Measurements from ENCODE around the gene NCMAP. TPM values are rescaled to one million over a fixed set of nuclear protein-coding genes. Genes with fewer than 3 reads are reported as not detected.

NCMAP gene
- total RNA-seq, 1 experiment from 2014 or later = 0.33 TPM

DNA sequence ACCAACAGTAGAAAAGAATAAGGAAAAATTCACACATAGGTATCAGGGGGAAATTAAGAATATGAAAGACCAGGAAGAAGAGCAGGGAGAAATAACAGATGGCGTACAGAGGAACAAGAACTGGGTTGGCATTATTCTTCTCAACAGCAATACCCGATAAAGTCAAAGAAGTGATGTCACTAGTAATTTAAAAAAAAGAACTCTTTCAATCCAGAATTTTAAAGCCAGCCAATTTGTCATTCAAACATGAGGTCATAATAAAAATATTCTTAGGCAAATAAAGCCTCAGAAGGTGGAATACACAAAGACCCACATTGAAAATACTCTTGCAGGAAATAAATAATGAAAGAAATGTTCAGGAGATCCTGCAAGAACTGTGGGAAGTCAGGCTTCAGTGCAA is 8.8 kb downstream of the NCMAP start:
- no TSS peak for BruUV-seq (replicated peaks)
- POLR2A ChIA-PET = interaction anchor here (0.7 kb wide), 2 partner anchors 296 to 427 kb away, joined by 6 to 8 read pairs; no protein-coding TSS in a partner anchor
- CTCF ChIA-PET = no interaction called here
- in situ Hi-C loops (cut with HindIII; ENCODE audit: low pct_unique_long_range_greater_than_20kb, low sequenced_read_pairs) = no loop called here
- intact Hi-C loops (cut with micrococcal nuclease; ENCODE audit: unreplicated experiment) = no loop called here
- H3K36me3 ChIP-seq (ENCODE audit: control insufficient read depth, insufficient read depth, low read length) = no peaks in the 10 kb centered on the region
- ATAC-seq = no peak
- H3K4me3 ChIP-seq (ENCODE audit: low read depth in 2 of 2, low read length in 2 of 2) = no peak overlapping the region
- DNase-seq (ENCODE audit: low read depth, low spot score) = no peak
- no peaks in the 10 kb centered on the region for H3K27me3 ChIP-seq (ENCODE audit: control insufficient read depth, insufficient read depth, low read length)
- TF ChIP-seq, protein P1, sequence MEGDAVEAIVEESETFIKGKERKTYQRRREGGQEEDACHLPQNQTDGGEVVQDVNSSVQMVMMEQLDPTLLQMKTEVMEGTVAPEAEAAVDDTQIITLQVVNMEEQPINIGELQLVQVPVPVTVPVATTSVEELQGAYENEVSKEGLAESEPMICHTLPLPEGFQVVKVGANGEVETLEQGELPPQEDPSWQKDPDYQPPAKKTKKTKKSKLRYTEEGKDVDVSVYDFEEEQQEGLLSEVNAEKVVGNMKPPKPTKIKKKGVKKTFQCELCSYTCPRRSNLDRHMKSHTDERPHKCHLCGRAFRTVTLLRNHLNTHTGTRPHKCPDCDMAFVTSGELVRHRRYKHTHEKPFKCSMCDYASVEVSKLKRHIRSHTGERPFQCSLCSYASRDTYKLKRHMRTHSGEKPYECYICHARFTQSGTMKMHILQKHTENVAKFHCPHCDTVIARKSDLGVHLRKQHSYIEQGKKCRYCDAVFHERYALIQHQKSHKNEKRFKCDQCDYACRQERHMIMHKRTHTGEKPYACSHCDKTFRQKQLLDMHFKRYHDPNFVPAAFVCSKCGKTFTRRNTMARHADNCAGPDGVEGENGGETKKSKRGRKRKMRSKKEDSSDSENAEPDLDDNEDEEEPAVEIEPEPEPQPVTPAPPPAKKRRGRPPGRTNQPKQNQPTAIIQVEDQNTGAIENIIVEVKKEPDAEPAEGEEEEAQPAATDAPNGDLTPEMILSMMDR (IDR thresholded peaks at IDR 0.05) = no peak
- TF ChIP-seq POLR2AphosphoS5 (IDR thresholded peaks at IDR 0.05; ENCODE audit: low read depth, low read length) (no peak), TCF7L2 (IDR thresholded peaks at IDR 0.05; ENCODE audit: low read depth, low read length) (no peak), SIN3A (IDR thresholded peaks at IDR 0.05; ENCODE audit: borderline replicate concordance, insufficient read depth, low read depth, low read length) (no peak)
- TF ChIP-seq, protein P2, sequence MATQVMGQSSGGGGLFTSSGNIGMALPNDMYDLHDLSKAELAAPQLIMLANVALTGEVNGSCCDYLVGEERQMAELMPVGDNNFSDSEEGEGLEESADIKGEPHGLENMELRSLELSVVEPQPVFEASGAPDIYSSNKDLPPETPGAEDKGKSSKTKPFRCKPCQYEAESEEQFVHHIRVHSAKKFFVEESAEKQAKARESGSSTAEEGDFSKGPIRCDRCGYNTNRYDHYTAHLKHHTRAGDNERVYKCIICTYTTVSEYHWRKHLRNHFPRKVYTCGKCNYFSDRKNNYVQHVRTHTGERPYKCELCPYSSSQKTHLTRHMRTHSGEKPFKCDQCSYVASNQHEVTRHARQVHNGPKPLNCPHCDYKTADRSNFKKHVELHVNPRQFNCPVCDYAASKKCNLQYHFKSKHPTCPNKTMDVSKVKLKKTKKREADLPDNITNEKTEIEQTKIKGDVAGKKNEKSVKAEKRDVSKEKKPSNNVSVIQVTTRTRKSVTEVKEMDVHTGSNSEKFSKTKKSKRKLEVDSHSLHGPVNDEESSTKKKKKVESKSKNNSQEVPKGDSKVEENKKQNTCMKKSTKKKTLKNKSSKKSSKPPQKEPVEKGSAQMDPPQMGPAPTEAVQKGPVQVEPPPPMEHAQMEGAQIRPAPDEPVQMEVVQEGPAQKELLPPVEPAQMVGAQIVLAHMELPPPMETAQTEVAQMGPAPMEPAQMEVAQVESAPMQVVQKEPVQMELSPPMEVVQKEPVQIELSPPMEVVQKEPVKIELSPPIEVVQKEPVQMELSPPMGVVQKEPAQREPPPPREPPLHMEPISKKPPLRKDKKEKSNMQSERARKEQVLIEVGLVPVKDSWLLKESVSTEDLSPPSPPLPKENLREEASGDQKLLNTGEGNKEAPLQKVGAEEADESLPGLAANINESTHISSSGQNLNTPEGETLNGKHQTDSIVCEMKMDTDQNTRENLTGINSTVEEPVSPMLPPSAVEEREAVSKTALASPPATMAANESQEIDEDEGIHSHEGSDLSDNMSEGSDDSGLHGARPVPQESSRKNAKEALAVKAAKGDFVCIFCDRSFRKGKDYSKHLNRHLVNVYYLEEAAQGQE (IDR thresholded peaks at IDR 0.05; ENCODE audit: insufficient read depth in 1 of 2, low read depth in 2 of 2, low read length in 1 of 2) = no peak
- no peaks in the 10 kb centered on the region for H3K9me3 ChIP-seq (ENCODE audit: control insufficient read depth, insufficient read depth, low read depth, low read length)
- H3K27ac ChIP-seq (ENCODE audit: low read length) = no peak overlapping the region
- peaks cover 10% of the 10 kb centered on the region for H3K4me1 ChIP-seq (ENCODE audit: control insufficient read depth, insufficient read depth, low read length)

DNA sequence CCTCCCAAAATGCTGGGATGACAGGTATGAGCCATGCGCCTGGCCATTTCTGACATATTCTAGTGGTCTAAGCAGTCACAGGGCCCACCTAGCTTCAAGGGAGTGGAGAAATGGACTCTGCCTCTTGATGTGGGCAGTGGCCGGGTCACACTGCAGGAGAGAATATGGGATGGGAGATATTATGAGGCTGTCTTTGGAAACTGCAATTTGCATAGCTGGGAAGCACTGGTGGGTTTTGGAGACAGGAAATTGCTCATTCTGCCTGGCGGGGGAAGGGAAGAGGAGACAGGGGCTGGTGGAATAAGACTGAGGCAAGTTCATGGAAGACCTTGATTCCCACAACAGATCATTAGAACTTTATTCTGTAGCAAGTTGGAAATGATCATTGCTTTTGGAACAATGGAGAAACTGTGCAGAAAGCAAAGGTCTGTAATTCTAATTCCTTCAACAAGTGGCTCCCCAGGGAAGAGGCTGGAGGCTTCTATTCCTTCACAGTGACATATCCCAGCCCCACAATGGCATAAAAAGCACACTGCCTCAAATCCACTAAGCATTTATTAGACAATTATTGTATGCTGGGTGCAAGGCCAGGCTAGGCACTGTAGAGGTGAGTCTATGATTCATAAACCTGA is 10.5 kb downstream of the NCMAP start:
- Histone ChIP-seq H3K9me3 (ENCODE audit: control insufficient read depth, insufficient read depth, low read depth, low read length) (no peaks in the 10 kb centered on the region), H3K4me3 (ENCODE audit: low read depth in 2 of 2, low read length in 2 of 2) (no peak overlapping the region), H3K36me3 (ENCODE audit: control insufficient read depth, insufficient read depth, low read length) (no peaks in the 10 kb centered on the region), H3K27ac (ENCODE audit: low read length) (no peak overlapping the region), H3K4me1 (ENCODE audit: control insufficient read depth, insufficient read depth, low read length) (peaks cover 10% of the 10 kb centered on the region), H3K27me3 (ENCODE audit: control insufficient read depth, insufficient read depth, low read length) (no peaks in the 10 kb centered on the region)
- ATAC-seq (no peak), DNase-seq (ENCODE audit: low read depth, low spot score) (no peak)
- ChIA-PET CTCF (interaction anchor here (0.6 kb wide), 1 partner anchor 416 kb away, joined by 5 read pairs; no protein-coding TSS in a partner anchor), POLR2A (no interaction called here)
- no TSS peak for BruUV-seq (replicated peaks)
- in situ Hi-C loops (cut with HindIII; ENCODE audit: low pct_unique_long_range_greater_than_20kb, low sequenced_read_pairs) = no loop called here
- TF ChIP-seq, protein P1 (IDR thresholded peaks at IDR 0.05) = no peak
- TF ChIP-seq SIN3A (IDR thresholded peaks at IDR 0.05; ENCODE audit: borderline replicate concordance, insufficient read depth, low read depth, low read length) (no peak), POLR2AphosphoS5 (IDR thresholded peaks at IDR 0.05; ENCODE audit: low read depth, low read length) (no peak)
- intact Hi-C loops (cut with micrococcal nuclease; ENCODE audit: unreplicated experiment) = no loop called here

All from Panc1 (cell line).